ENCODE measurements around the gene C4BPB. TPM values are rescaled to one million over a fixed set of nuclear protein-coding genes. Genes with fewer than 3 reads are reported as not detected.

The C4BPB gene
- total RNA-seq, 1 donor, result not detected

GRCh38 chr1:207097871-207098324 lies 9.2 kb downstream of the C4BPB start:
- no peaks in the 10 kb centered on the region for H4K20me1 ChIP-seq (ENCODE audit: insufficient read depth, low read length)
- no peak overlapping the region for H3K27ac ChIP-seq (ENCODE audit: low read depth, low read length)
- no peak for DNase-seq (ENCODE audit: insufficient read length, low spot score, missing footprints)
- no peaks in the 10 kb centered on the region for H3K4me1 ChIP-seq (ENCODE audit: insufficient read depth, low read length)
- no peak overlapping the region for H2AFZ ChIP-seq (ENCODE audit: low read length)
- H3K36me3 ChIP-seq (ENCODE audit: insufficient read depth, low read length), result no peaks in the 10 kb centered on the region
- H3K4me3 ChIP-seq (ENCODE audit: insufficient read depth, low read length), result no peak overlapping the region
- no peaks in the 10 kb centered on the region for H3K9me3 ChIP-seq (ENCODE audit: low read depth, low read length)
- no peak overlapping the region for H3K4me2 ChIP-seq (ENCODE audit: insufficient read depth, low read length)
- H3K27me3 ChIP-seq (ENCODE audit: insufficient read depth, low read length), result no peaks in the 10 kb centered on the region
- TF ChIP-seq, protein P1, sequence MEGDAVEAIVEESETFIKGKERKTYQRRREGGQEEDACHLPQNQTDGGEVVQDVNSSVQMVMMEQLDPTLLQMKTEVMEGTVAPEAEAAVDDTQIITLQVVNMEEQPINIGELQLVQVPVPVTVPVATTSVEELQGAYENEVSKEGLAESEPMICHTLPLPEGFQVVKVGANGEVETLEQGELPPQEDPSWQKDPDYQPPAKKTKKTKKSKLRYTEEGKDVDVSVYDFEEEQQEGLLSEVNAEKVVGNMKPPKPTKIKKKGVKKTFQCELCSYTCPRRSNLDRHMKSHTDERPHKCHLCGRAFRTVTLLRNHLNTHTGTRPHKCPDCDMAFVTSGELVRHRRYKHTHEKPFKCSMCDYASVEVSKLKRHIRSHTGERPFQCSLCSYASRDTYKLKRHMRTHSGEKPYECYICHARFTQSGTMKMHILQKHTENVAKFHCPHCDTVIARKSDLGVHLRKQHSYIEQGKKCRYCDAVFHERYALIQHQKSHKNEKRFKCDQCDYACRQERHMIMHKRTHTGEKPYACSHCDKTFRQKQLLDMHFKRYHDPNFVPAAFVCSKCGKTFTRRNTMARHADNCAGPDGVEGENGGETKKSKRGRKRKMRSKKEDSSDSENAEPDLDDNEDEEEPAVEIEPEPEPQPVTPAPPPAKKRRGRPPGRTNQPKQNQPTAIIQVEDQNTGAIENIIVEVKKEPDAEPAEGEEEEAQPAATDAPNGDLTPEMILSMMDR (IDR thresholded peaks at IDR 0.05; ENCODE audit: extremely low read depth, low read depth, low read length), result no peak
- H3K79me2 ChIP-seq (ENCODE audit: insufficient read depth, low read length), result no peaks in the 10 kb centered on the region

- Histone ChIP-seq H3K27me3 (ENCODE audit: insufficient read depth, low read length) (no peaks in the 10 kb centered on the region), H3K4me1 (ENCODE audit: insufficient read depth, low read length) (no peaks in the 10 kb centered on the region), H3K9me3 (ENCODE audit: low read depth, low read length) (no peaks in the 10 kb centered on the region), H3K4me3 (ENCODE audit: insufficient read depth, low read length) (no peak overlapping the region), H2AFZ (ENCODE audit: low read length) (no peak overlapping the region), H3K27ac (ENCODE audit: low read depth, low read length) (no peak overlapping the region), H3K36me3 (ENCODE audit: insufficient read depth, low read length) (no peaks in the 10 kb centered on the region), H3K4me2 (ENCODE audit: insufficient read depth, low read length) (no peak overlapping the region), H3K79me2 (ENCODE audit: insufficient read depth, low read length) (no peaks in the 10 kb centered on the region), H4K20me1 (ENCODE audit: insufficient read depth, low read length) (no peaks in the 10 kb centered on the region)
- DNase-seq (ENCODE audit: insufficient read length, low spot score, missing footprints), result no peak
- TF ChIP-seq, protein P1 (IDR thresholded peaks at IDR 0.05; ENCODE audit: extremely low read depth, low read depth, low read length), result no peak
Observed at GRCh38 chr1:207101720-207102119, 13.1 kb downstream of the C4BPB start.

GRCh38 chr1:207102146-207102545 lies 13.5 kb downstream of the C4BPB start:
- TF ChIP-seq, protein P1 (IDR thresholded peaks at IDR 0.05; ENCODE audit: extremely low read depth, low read depth, low read length), result no peak
- H3K4me3 ChIP-seq (ENCODE audit: insufficient read depth, low read length), result no peak overlapping the region
- no peak overlapping the region for H3K4me2 ChIP-seq (ENCODE audit: insufficient read depth, low read length)
- H3K27ac ChIP-seq (ENCODE audit: low read depth, low read length), result no peak overlapping the region
- H3K27me3 ChIP-seq (ENCODE audit: insufficient read depth, low read length), result no peaks in the 10 kb centered on the region
- H3K36me3 ChIP-seq (ENCODE audit: insufficient read depth, low read length), result no peaks in the 10 kb centered on the region
- no peaks in the 10 kb centered on the region for H4K20me1 ChIP-seq (ENCODE audit: insufficient read depth, low read length)
- H3K4me1 ChIP-seq (ENCODE audit: insufficient read depth, low read length), result no peaks in the 10 kb centered on the region
- no peak for DNase-seq (ENCODE audit: insufficient read length, low spot score, missing footprints)
- H3K79me2 ChIP-seq (ENCODE audit: insufficient read depth, low read length), result no peaks in the 10 kb centered on the region
- H3K9me3 ChIP-seq (ENCODE audit: low read depth, low read length), result no peaks in the 10 kb centered on the region
- H2AFZ ChIP-seq (ENCODE audit: low read length), result no peak overlapping the region

- Histone ChIP-seq H3K4me2 (ENCODE audit: insufficient read depth, low read length) (no peak overlapping the region), H3K79me2 (ENCODE audit: insufficient read depth, low read length) (no peaks in the 10 kb centered on the region), H4K20me1 (ENCODE audit: insufficient read depth, low read length) (no peaks in the 10 kb centered on the region), H3K27ac (ENCODE audit: low read depth, low read length) (no peak overlapping the region), H3K36me3 (ENCODE audit: insufficient read depth, low read length) (no peaks in the 10 kb centered on the region), H3K27me3 (ENCODE audit: insufficient read depth, low read length) (no peaks in the 10 kb centered on the region), H3K9me3 (ENCODE audit: low read depth, low read length) (no peaks in the 10 kb centered on the region), H3K4me1 (ENCODE audit: insufficient read depth, low read length) (no peaks in the 10 kb centered on the region), H2AFZ (ENCODE audit: low read length) (no peak overlapping the region), H3K4me3 (ENCODE audit: insufficient read depth, low read length) (no peak overlapping the region)
- DNase-seq (ENCODE audit: insufficient read length, low spot score, missing footprints), result no peak
- TF ChIP-seq, protein P1 (IDR thresholded peaks at IDR 0.05; ENCODE audit: extremely low read depth, low read depth, low read length), result no peak
Observed at GRCh38 chr1:207102659-207103058, 14.0 kb downstream of the C4BPB start.
